Esophagus muscularis mucosa (tissue), 2 donors: Measurements from ENCODE around the gene RARG.

ENCODE experiments used
- POLR2A ChIP-seq: fragments of 450-650 bp; IDR thresholded peaks from one replicate; pipeline ENCODE4 v1.6.1; 2017; ENCODE audit warnings: antibody characterized with exemption, moderate library complexity, mild to moderate bottlenecking, low read depth
- POLR2AphosphoS5 ChIP-seq, 2 donors: sonication (generic); formaldehyde crosslinking; IDR thresholded peaks; one replicate each; pipeline ENCODE4 v1.6.1; 2017; ENCODE audit warnings: antibody characterized with exemption in 2 of 2

DNA sequence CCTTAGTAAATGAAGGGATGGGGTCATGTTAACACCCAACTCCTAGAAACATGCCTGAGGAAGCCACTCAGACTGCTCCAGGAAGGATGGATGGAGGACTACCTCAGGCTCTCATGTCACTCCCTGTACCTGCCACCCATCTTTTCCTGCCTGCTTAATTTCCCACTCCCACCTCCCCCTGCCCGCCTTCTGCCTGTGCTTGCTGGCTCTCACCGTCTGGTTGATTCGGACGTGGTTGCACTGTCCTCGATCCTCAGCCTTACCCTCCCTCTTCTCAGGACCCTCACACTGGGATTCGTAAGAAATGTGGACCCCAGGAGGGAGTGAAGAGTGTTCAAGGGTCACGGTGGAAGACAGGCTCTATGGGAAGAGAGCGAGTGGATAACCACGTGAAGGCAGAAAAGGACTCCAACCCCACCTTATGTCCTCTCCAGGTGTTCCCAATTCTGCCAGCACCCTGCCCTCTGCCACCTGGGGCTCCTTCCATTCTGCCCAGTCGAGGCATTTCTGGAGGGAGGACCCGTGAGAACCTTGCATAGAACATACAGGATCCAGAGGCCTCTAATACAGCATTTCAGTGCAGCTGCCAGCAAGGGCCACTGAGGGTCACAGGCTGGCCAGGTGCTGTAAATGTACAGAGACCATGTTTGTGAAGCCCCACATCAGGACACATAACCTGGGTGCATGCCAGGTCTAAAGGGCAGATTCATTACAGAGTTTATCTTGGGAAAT is 37.9 kb downstream of the RARG start:
- no peak for TF ChIP-seq POLR2AphosphoS5 (IDR thresholded peaks at IDR 0.05)
- TF ChIP-seq POLR2A, result no peak
